Right ventricle myocardium superior (tissue), 1 donor: Measurements from ENCODE around the gene EMID1. TPM values are rescaled to one million over a fixed set of nuclear protein-coding genes. Genes with fewer than 3 reads are reported as not detected.

Experiments
- ATAC-seq: fragments of 200-7000 bp; cut with Tn5 transposase; one replicate; pipeline ENCODE4 v1.9.1; 2020; ENCODE audit warnings: mild to moderate bottlenecking; ENCODE audit not compliant: poor library complexity
- DNase-seq: peaks from one replicate; pipeline ENCODE4 v3.0.0-alpha.2; 2020
- intact Hi-C: fragments of 100-400 bp; cut with DNase I; formaldehyde crosslinking; loops from one replicate; pipeline ENCODE4 v1.11.2; 2022
- total RNA-seq: library from RNA; stranded (reverse); fragmentation: NEBNext Ultra II Directional; extraction: Animal tissue kit (Norgen Biotek cat#: 25700); gene quantifications from one replicate; pipeline ENCODE4 v1.2.1, GENCODE V29; 2021
- donor health status: DM: no; HTN: yes; CAD: no; lungs with severe emphysema.

EMID1 gene
- total RNA-seq, 1 donor from 2014 or later: 0.32 TPM

DNA sequence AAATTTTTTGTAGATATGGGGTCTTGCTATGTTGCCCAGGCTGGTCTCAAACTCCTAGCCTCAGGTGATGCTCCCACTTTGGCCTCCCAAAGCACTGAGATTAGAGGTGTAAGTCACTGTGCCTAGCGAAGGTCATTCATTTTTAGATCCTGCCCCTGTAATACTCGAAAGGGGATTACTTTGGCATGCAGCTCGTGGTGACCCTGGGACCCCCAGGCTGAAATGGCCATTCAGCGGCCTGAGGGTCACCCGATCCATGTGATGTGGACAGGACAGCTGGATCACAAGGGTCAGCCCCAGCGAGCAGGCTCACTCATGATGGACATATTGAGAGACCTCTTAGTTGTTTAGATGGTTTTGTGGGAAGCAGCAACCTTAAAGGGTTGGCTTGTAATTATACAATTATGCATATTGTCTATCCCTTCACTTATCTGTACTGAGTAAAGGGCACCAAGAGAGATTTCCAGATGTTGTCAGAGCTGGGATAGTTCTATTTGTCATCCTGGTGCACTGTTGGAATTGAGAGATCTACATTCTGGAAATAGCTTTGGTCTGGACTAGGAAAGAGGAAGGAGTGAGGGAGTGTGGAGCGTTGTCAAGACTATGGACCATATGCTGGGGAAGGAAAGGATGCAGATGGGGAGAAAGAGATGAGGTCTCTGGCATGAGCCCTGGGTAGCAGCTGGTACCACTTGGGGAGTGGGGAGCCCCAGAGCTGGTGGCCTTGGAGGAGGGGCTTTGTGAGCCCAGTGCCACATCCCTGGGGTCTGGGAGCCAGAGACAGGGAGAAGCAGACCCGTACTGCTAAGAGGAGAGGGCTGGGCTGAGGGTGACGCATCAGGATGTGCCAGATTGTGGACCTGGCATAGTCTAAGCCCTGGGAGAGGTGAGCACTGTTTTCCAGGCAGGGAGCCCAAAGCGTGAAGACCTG is 46.5 kb downstream of the EMID1 start:
- no peak for ATAC-seq
- intact Hi-C loops: no loop called here
- no peak for DNase-seq

DNA sequence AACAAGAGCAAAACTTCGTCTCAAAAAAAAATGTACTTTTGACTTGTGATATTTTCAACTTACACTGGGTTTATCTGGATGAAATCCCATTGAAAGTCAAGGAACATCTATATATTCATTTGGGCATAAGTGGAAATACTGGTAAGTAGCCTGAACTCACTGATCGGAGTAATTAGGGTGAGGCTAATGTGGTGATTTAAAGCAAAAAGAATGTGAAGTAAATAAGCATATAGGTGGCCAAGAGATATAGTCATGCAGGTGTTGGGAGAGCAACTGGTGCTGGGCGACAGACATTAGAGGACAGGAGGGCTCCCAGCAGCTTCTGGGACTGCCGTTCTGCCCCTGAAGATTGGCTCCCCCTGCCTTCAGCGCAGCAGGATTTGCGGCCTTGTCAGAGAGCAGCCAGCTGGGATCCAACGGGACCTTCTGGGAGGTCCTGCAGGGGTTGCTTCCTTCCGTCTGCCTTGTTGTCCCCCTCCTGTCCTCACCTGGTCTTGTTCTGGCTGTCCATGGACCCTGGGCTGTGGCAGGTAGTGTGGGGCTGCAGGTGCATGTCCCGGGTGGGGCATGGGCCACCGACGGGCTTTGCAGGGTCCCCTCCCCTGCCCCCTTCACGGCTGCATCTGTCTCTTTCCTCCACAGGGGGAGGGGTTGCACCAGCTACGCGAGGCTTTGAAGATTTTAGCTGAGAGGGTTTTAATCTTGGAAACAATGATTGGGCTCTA is 48.0 kb downstream of the EMID1 start:
- intact Hi-C loops: no loop called here
- no peak for DNase-seq
- no peak for ATAC-seq

GRCh38 chr22:29254286-29254660 is 48.6 kb downstream of the EMID1 start:
- no peak for ATAC-seq
- DNase-seq: no peak
- intact Hi-C loops: no loop called here

DNA sequence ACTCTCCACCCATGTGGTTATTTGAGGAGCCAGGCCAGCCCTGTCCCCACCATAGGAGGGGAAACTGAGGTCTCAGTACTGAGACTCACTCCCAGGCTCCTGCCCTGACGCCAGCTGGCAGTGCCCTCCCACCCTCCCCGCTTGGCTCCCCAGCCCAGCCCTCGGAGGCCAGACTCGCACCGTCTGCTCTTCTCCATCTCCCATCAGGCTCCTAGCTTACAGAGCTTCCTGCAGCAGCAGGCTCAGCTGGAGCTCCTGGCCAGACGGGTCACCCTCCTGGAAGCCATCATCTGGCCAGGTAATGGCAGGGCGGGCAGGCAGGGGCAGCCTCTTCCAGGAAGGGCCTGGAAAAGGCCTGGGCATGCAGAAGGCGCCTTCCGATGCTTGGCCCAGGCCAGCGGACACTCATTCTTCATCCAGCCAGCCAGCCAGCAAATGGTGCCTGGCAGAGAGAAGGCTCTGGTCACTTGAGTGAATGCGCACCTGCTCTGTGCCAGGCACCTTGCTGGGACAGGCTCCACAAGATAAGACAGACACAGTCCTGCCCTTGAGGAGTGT is 49.4 kb downstream of the EMID1 start:
- intact Hi-C loops: no loop called here
- DNase-seq: no peak
- no peak for ATAC-seq

DNA sequence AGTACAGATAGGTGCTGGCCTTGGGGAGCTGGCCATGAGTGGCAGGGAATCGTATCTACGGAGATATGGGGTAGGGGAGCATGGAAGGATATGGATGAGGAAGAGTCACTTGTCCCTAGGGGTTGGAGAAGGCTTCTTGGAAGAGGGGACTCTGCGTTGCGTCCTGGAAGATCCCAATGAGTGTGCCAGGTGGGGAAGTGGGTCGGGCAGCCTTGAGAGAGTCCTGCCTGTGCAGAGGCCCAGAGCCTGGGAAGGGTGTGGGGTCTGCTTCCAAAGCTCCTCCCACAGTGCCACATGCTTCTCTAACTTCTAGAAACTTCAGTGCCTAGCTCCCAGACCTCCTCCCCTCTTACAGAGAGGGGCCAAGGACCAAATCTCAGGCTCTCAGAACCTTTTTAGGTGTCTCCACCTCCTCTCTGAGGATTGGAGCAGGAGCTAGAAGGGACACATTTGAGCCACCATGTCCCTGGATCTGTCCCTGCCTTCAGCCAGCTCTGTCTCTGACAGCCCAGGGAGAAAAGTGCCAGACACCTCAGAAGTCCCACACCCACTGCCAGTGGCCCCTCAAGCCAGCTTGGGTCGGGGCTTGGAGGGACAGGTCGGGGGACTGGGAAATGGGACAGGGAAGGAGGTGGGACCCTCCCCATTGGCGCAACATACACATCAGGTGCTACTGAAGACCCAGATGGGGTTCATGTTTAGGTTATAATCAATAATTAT is 51.1 kb downstream of the EMID1 start:
- intact Hi-C loops: no loop called here
- DNase-seq: no peak
- ATAC-seq: no peak

- ATAC-seq (no peak), DNase-seq (no peak)
- intact Hi-C loops: no loop called here
Observed at GRCh38 chr22:29257751-29258181, 52.1 kb downstream of the EMID1 start.

- intact Hi-C loops: no loop called here
- DNase-seq (no peak), ATAC-seq (no peak)
Observed at GRCh38 chr22:29258407-29259252, 52.9 kb downstream of the EMID1 start.

DNA sequence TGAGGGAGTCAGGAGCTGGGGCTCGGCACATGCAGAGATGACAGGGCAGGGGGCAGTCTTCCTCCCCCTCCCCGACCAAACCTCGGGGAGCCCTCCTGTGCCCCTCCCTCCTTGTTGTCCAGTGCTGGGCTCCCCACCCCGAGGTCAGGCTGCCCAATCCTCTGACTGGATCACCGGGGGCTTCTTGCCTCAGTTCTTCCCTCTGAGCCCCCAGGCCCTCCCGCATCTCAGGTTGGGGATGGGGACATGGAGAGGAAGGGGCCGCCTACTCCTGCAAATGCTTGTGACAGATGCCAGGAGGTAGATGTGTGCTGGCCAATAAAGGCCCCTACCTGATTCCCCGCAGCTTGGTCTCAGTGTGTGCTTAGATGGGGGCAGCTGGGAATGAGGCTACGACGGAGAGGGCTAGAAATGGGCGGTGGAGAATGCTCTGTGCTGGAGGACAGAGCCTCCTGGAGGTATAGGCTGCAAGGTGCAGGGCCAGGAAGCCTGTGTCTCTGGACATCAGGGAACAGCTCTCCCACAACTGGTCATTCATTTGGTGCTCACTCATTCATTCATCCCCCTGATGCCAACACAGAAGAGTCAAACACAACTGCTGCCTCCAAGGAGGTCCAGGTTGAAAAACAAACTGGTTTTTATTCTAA is 53.7 kb downstream of the EMID1 start:
- intact Hi-C loops: no loop called here
- DNase-seq (no peak), ATAC-seq (no peak)

- no peak for DNase-seq
- no peak for ATAC-seq
- intact Hi-C loops: no loop called here
Observed at GRCh38 chr22:29260031-29260560, 54.4 kb downstream of the EMID1 start.

DNA sequence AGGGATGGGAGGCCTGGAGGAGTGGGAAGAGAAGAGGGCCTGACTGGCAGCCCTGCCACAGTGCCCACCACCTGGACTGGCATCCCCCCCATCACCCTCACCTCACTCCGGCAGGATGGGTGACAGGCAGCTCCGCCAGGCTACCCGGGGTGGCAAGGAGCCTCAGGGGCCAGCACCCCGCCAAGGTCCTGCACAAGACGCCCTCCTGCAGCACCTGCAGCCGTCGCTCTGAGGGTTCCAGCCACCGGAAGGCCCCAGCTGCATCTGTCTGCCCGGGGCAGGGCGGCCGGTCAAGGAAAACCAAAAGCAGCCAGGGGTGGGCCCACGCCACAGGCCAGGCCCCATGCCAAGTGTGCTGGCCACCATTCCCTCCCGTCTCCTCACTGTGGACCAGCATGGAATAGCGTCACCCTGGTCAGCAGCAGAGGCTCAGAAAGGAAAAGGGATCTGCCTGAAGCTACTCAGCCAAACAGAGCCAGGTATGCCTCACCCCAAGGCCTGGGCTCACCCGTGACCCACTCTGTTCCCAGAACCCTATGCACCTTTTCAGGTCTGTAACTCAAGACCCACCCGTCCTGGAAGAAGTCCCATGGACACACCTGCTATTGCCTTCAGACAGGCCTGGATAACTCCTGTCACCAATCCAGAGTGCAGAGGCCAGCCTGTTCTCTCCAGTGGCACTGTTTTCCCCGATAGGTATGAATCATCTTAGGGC is 55.1 kb downstream of the EMID1 start:
- intact Hi-C loops: no loop called here
- ATAC-seq: no peak
- DNase-seq: no peak

- no peak for ATAC-seq
- DNase-seq: no peak
- intact Hi-C loops: no loop called here
Observed at GRCh38 chr22:29263791-29264276, 58.1 kb downstream of the EMID1 start.

DNA sequence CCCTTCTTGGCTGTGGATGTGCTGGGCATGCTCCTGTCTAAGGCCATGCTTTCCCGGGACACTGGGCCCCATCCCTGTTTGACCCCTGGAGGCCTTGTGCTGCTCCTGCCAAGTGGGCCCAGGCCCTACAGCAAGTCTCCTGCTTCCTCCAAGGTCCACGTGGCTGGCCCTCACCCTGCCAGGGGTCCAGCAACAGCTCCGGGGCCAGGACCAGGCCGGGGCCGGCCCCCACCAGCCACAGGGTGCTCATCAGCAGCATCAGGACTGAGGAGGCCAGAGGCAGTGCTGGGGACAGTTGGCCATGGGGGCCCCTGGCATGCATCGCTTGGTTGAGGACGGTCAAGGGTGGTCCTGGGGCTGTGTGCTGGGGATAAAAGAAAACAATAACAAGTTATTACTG is 59.6 kb downstream of the EMID1 start:
- no peak for DNase-seq
- intact Hi-C loops: no loop called here

DNA sequence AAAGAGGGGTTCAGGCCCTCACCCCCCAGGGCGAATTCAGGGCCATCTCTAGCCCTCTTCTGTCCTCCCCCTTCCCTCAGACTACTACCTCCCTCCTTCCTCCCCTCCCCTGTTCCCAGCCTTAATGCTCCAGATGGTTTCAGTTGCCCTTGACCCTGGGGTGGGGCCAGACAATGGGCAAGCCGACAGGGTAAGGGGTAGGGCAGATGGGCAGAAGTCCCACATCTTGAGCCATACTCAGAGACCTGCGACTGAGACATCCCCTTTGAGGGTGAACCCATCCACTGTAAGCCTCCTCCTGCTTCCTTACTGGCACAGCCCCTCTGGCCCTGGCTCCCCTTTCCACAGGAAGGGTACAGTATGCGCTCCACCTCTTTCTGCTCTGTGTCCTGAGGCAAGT is 60.2 kb downstream of the EMID1 start:
- ATAC-seq (no peak), DNase-seq (no peak)
- intact Hi-C loops: no loop called here

More for the DNA sequence above, 59.6 kb downstream of the EMID1 start:
- ATAC-seq: no peak

- ATAC-seq (no peak), DNase-seq (no peak)
- intact Hi-C loops: no loop called here
Observed at GRCh38 chr22:29266564-29267461, 61.1 kb downstream of the EMID1 start.

GRCh38 chr22:29267462-29267857 is 61.8 kb downstream of the EMID1 start:
- ATAC-seq (no peak), DNase-seq (no peak)
- intact Hi-C loops: no loop called here
